Measurements from ENCODE around the gene KCNK4.

The KCNK4 gene

GRCh38 chr11:64269540-64270220 lies 21.4 kb upstream of the KCNK4 start:
- peak; percentile 97 for DNase-seq

GRCh38 chr11:64275031-64275800 lies 15.9 kb upstream of the KCNK4 start:
- no peak for DNase-seq

- no peak for DNase-seq
Measured at GRCh38 chr11:64275841-64276240, 15.3 kb upstream of the KCNK4 start.

GRCh38 chr11:64276653-64277431 lies 14.3 kb upstream of the KCNK4 start:
- no peak for DNase-seq

- DNase-seq: no peak
Measured at GRCh38 chr11:64278576-64279190, 12.4 kb upstream of the KCNK4 start.

- DNase-seq: no peak
Measured at GRCh38 chr11:64281957-64282770, 8.9 kb upstream of the KCNK4 start.

- DNase-seq: no peak
Measured at GRCh38 chr11:64283092-64283491, 8.0 kb upstream of the KCNK4 start.

- peak; percentile 80 for DNase-seq
Measured at GRCh38 chr11:64284048-64284961, 6.8 kb upstream of the KCNK4 start, which contains the start of gene BAD. Gene BAD (minus strand): TSS chr11:64284665. CDS start chr11:64284368, 297 bp downstream.

- DNase-seq: peak; percentile 30
Measured at GRCh38 chr11:64284962-64285884, 5.9 kb upstream of the KCNK4 start, which contains the start of gene GPR137. Gene GPR137 (plus strand): TSS chr11:64285848. CDS start chr11:64286525, 677 bp downstream.

- DNase-seq: no peak
Measured at GRCh38 chr11:64285885-64286800, 5.0 kb upstream of the KCNK4 start.

GRCh38 chr11:64286801-64287159 lies 4.3 kb upstream of the KCNK4 start:
- DNase-seq: no peak

- DNase-seq: no peak
Measured at GRCh38 chr11:64287676-64288352, 3.3 kb upstream of the KCNK4 start.

GRCh38 chr11:64288353-64288750 lies 2.8 kb upstream of the KCNK4 start:
- no peak for DNase-seq

GRCh38 chr11:64289002-64289564 lies 2.0 kb upstream of the KCNK4 start:
- no peak for DNase-seq

- DNase-seq: no peak
Measured at GRCh38 chr11:64290352-64291261, 495 bp upstream of the KCNK4 start.

GRCh38 chr11:64291752-64292459 lies 804 bp downstream of the KCNK4 start:
- DNase-seq: no peak

Measured in GF-D8 (cell line).